KG1 (cell line): ENCODE data around the gene MINPP1.

Source experiments
- DNase-seq: peaks from one replicate; lab custom pipeline; 2025; lab: John Stamatoyannopoulos, UW

The MINPP1 gene

GRCh38 chr10:87519582-87519981 lies 14.9 kb downstream of the MINPP1 start:
- no peak for DNase-seq

- DNase-seq = no peak
These were observed 19.0 kb downstream of the MINPP1 start for GRCh38 chr10:87523731-87524130.

- no peak for DNase-seq
These were observed 19.6 kb downstream of the MINPP1 start for GRCh38 chr10:87524296-87524695.

- DNase-seq = no peak
These were observed 27.4 kb downstream of the MINPP1 start for GRCh38 chr10:87531908-87532622.

GRCh38 chr10:87532696-87533095 lies 28.0 kb downstream of the MINPP1 start:
- no peak for DNase-seq

- DNase-seq = no peak
These were observed 29.6 kb downstream of the MINPP1 start for GRCh38 chr10:87534173-87534858.

GRCh38 chr10:87538092-87539015 lies 33.7 kb downstream of the MINPP1 start:
- no peak for DNase-seq

- DNase-seq = no peak
These were observed 36.4 kb downstream of the MINPP1 start for GRCh38 chr10:87541114-87541513.

- DNase-seq = no peak
These were observed 40.0 kb downstream of the MINPP1 start for GRCh38 chr10:87544721-87545120.

GRCh38 chr10:87545783-87546182 lies 41.1 kb downstream of the MINPP1 start:
- no peak for DNase-seq

- DNase-seq = no peak
These were observed 41.5 kb downstream of the MINPP1 start for GRCh38 chr10:87546210-87546609.

- DNase-seq = no peak
These were observed 42.3 kb downstream of the MINPP1 start for GRCh38 chr10:87546971-87547413.

- DNase-seq = no peak
These were observed 43.1 kb downstream of the MINPP1 start for GRCh38 chr10:87547734-87548311.

- DNase-seq = no peak
These were observed 46.0 kb downstream of the MINPP1 start for GRCh38 chr10:87550741-87551140.

- no peak for DNase-seq
These were observed 46.6 kb downstream of the MINPP1 start for GRCh38 chr10:87551326-87551725.

- DNase-seq = no peak
These were observed 47.7 kb downstream of the MINPP1 start for GRCh38 chr10:87552248-87552929.

GRCh38 chr10:87557409-87557808 lies 52.7 kb downstream of the MINPP1 start:
- DNase-seq = no peak

- no peak for DNase-seq
These were observed 53.6 kb downstream of the MINPP1 start for GRCh38 chr10:87558333-87558732.

- DNase-seq = no peak
These were observed 54.7 kb downstream of the MINPP1 start for GRCh38 chr10:87559392-87559791.

GRCh38 chr10:87560495-87561129 lies 55.9 kb downstream of the MINPP1 start:
- no peak for DNase-seq

- DNase-seq = no peak
These were observed 58.1 kb downstream of the MINPP1 start for GRCh38 chr10:87562750-87563149.
